Endodermal cell (in vitro differentiated cells): Measurements from ENCODE around the gene EML2. TPM values are rescaled to one million over a fixed set of nuclear protein-coding genes. Genes with fewer than 3 reads are reported as not detected.

Source experiments
- DNase-seq: peaks from one replicate; pipeline ENCODE4 v3.0.0-alpha.2; 2017
- H3K27ac ChIP-seq: 2 replicates; pipeline ENCODE4 v1.5.1; 2013; ENCODE audit warnings: mild to moderate bottlenecking, low read depth, low read length, moderate library complexity
- H3K27me3 ChIP-seq: 2 replicates; pipeline ENCODE4 v1.6.1; 2013; ENCODE audit warnings: mild to moderate bottlenecking, low read length, moderate library complexity; ENCODE audit not compliant: insufficient read depth, control insufficient read depth, poor library complexity, severe bottlenecking
- H3K36me3 ChIP-seq: 2 replicates; pipeline ENCODE4 v1.7.0; 2013; ENCODE audit warnings: mild to moderate bottlenecking, low read length, moderate library complexity; ENCODE audit not compliant: control insufficient read depth, insufficient read depth
- H3K4me1 ChIP-seq: one replicate; pipeline ENCODE4 v1.7.0; 2013; ENCODE audit warnings: low read length; ENCODE audit not compliant: control insufficient read depth, insufficient read depth
- H3K4me3 ChIP-seq: 2 replicates; pipeline ENCODE4 v1.5.1; 2013; ENCODE audit warnings: mild to moderate bottlenecking, low read length, moderate library complexity
- H3K9ac ChIP-seq: 2 replicates; pipeline ENCODE4 v1.6.1; 2013; ENCODE audit warnings: mild to moderate bottlenecking, low read length, moderate library complexity; ENCODE audit not compliant: poor library complexity, severe bottlenecking; ENCODE audit errors: extremely low read depth
- H3K9me3 ChIP-seq: 2 replicates; pipeline ENCODE4 v1.6.1; 2013; ENCODE audit warnings: mild to moderate bottlenecking, low read length, moderate library complexity; ENCODE audit not compliant: control insufficient read depth
- H3K27ac Mint-ChIP-seq: 2 replicates; pipeline ENCODE4 v1.8.0; 2020; ENCODE audit warnings: mixed read lengths
- H3K27me3 Mint-ChIP-seq: 2 replicates; pipeline ENCODE4 v1.8.0; 2021; ENCODE audit warnings: mild to moderate bottlenecking, mixed read lengths; ENCODE audit not compliant: insufficient read depth
- H3K36me3 Mint-ChIP-seq: 2 replicates; pipeline ENCODE4 v1.8.0; 2020; ENCODE audit warnings: low read depth, mixed read lengths
- H3K4me1 Mint-ChIP-seq: 2 replicates; pipeline ENCODE4 v1.8.0; 2020; ENCODE audit warnings: mixed read lengths
- H3K4me3 Mint-ChIP-seq: 2 replicates; pipeline ENCODE4 v1.8.0; 2020; ENCODE audit warnings: mild to moderate bottlenecking, moderate library complexity, mixed read lengths
- H3K9me3 Mint-ChIP-seq: 2 replicates; pipeline ENCODE4 v1.8.0; 2020; ENCODE audit warnings: mild to moderate bottlenecking, mixed read lengths
- WGBS, 2 experiments: methylation state at CpG; one replicate each; pipeline versions ENCODE4 v1.1.5 to v1.1.7; 2013; ENCODE audit warnings: missing lambda C conversion rate in 2 of 2, mixed read lengths in 1 of 2; ENCODE audit not compliant: insufficient coverage in 1 of 2, insufficient read length in 1 of 2; 5-methylcytosine and 5-hydroxymethylcytosine counted together
- total RNA-seq, 2 donors: library from RNA; stranded (reverse); fragmentation: NEBNext Ultra II Directional in 1 of 2; extraction: Animal tissue kit (Norgen Biotek cat#: 25700) in 1 of 2; gene quantifications; 2 replicates in 1 of 2; 3 replicates in 1 of 2; pipeline ENCODE4 v1.2.1, GENCODE V29; 2021
- TF ChIP-seq, protein P1 (sequence below): fragments of 200-600 bp; sonication (generic); conservative IDR thresholded peaks from 2 replicates; pipeline ENCODE4 v1.5.0; 2021; ENCODE audit warnings: antibody characterized with exemption, mild to moderate bottlenecking

The EML2 gene
- total RNA-seq, 2 donors from 2014 or later, result 42.9 to 79.3 TPM

DNA sequence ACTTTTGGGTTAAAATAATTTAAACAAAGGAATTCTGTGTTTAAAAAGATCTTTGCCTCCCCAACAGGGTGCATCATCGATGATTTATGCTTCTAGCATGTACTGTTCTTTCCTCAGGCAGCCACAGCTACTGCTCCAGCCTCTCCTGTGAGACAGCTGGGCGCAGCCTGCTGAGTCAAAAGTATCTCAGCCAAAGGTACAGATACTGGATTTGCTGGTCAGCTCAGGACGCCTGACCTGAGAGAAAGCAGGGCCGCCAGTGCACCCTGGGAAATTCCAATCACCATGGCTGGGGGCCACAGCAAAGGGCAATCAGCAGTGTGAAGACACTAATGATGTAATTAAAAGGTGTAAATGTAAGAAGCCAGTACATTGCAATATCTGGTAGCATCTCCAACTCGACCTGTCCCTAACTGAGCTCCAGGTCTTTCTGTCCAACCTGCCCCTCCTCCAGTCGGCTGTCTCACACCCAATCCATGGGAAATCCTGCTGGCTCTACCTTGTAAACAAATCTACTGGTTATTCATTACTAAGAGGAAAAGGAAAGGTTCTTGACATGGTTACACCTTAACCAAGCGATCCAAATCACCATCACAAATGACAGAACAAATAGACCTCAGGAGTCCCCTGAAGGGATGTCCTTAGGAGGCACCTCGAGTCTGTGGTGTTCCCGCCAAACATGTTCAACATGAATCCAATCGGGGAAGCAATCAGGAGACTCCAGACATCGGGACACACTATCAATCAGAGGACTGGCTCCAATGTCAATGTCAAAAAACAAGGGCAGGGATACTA, 61.9 kb downstream of the EML2 start:
- no peaks in the 10 kb centered on the region for H3K36me3 ChIP-seq
- WGBS, 2 experiments, result 70% methylated on average over 7 to 11 of the region's 11 CpGs
- Mint-ChIP-seq H3K9me3 (no peaks in the 10 kb centered on the region), H3K27ac (peak overlapping the region; percentile 71), H3K36me3 (peaks cover 11% of the 10 kb centered on the region), H3K4me1 (peaks cover 21% of the 10 kb centered on the region), H3K27me3 (no peaks in the 10 kb centered on the region), H3K4me3 (peak overlapping the region; percentile 5)
- TF ChIP-seq, protein P1, sequence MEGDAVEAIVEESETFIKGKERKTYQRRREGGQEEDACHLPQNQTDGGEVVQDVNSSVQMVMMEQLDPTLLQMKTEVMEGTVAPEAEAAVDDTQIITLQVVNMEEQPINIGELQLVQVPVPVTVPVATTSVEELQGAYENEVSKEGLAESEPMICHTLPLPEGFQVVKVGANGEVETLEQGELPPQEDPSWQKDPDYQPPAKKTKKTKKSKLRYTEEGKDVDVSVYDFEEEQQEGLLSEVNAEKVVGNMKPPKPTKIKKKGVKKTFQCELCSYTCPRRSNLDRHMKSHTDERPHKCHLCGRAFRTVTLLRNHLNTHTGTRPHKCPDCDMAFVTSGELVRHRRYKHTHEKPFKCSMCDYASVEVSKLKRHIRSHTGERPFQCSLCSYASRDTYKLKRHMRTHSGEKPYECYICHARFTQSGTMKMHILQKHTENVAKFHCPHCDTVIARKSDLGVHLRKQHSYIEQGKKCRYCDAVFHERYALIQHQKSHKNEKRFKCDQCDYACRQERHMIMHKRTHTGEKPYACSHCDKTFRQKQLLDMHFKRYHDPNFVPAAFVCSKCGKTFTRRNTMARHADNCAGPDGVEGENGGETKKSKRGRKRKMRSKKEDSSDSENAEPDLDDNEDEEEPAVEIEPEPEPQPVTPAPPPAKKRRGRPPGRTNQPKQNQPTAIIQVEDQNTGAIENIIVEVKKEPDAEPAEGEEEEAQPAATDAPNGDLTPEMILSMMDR, result no peak
- no peaks in the 10 kb centered on the region for H3K9me3 ChIP-seq
- no peak overlapping the region for H3K27ac ChIP-seq
- no peak overlapping the region for H3K4me3 ChIP-seq
- DNase-seq, result peak; percentile 69
- H3K27me3 ChIP-seq, result no peaks in the 10 kb centered on the region
- peaks cover 4% of the 10 kb centered on the region for H3K4me1 ChIP-seq
- no peak overlapping the region for H3K9ac ChIP-seq

DNA sequence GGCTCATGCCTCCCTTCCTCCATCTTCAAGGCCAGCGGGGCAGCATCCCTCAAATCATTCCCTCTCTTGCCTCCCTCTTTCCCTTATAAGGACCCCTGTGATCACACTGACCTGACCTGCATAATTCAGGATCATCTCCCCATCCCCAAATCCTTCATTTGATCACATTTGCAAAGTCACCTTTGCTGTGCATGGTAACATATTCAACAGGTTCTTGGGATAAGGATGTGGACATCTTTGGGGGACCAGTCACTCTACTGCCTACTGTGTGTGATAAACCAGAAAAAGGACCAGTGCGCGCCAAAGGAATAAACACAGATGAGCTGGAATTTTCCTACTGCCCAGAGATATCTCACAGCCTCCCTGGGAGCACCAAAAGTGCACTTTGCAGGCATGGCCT, 62.5 kb downstream of the EML2 start:
- peaks cover 20% of the 10 kb centered on the region for H3K4me1 Mint-ChIP-seq
- 83 to 96% methylated on average over 1 to 3 of the region's 3 CpGs for WGBS, 2 experiments
- peaks cover 10% of the 10 kb centered on the region for H3K36me3 Mint-ChIP-seq
- no peaks in the 10 kb centered on the region for H3K27me3 ChIP-seq
- no peak for DNase-seq
- no peak overlapping the region for H3K9ac ChIP-seq
- no peak overlapping the region for H3K4me3 ChIP-seq
- no peak overlapping the region for H3K27ac ChIP-seq
- no peaks in the 10 kb centered on the region for H3K9me3 ChIP-seq
- H3K4me3 Mint-ChIP-seq, result peak overlapping the region; percentile 5
- TF ChIP-seq, protein P1, result no peak
- no peaks in the 10 kb centered on the region for H3K36me3 ChIP-seq
- H3K27ac Mint-ChIP-seq, result peak overlapping the region; percentile 71
- peaks cover 4% of the 10 kb centered on the region for H3K4me1 ChIP-seq
- H3K9me3 Mint-ChIP-seq, result no peaks in the 10 kb centered on the region
- H3K27me3 Mint-ChIP-seq, result no peaks in the 10 kb centered on the region

DNA sequence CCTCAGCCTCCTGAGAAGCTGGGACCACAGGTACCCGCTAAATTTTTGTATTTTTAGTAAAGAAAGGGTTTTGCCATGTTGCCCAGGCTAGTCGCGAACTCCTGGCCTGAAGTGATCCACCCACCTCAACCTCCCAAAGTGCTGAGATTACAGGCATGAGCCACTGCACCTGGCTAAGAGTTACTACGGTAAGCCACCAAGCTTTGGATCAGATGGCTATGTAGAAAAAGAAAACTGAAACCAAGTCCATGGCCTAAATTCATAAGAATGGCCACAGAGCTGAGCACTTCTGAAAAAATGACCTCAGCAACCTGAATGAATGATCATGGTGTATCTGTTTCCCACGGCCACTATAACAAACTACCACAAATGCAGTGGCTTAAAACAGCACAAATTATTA, 64.0 kb downstream of the EML2 start:
- Mint-ChIP-seq H3K4me1 (peaks cover 20% of the 10 kb centered on the region), H3K27me3 (no peaks in the 10 kb centered on the region), H3K27ac (no peak overlapping the region), H3K36me3 (peaks cover 6% of the 10 kb centered on the region), H3K4me3 (no peak overlapping the region), H3K9me3 (no peaks in the 10 kb centered on the region)
- WGBS, 2 experiments, result 93 to 96% methylated on average over 2 to 5 of the region's 5 CpGs
- Histone ChIP-seq H3K27me3 (no peaks in the 10 kb centered on the region), H3K9me3 (no peaks in the 10 kb centered on the region), H3K4me1 (peaks cover 4% of the 10 kb centered on the region), H3K4me3 (no peak overlapping the region), H3K27ac (no peak overlapping the region), H3K36me3 (no peaks in the 10 kb centered on the region), H3K9ac (no peak overlapping the region)
- no peak for DNase-seq
- TF ChIP-seq, protein P1, result no peak
